Measurements from ENCODE around the gene FRMD4A. TPM values are rescaled to one million over a fixed set of nuclear protein-coding genes. Genes with fewer than 3 reads are reported as not detected.

FRMD4A gene
- polyA plus RNA-seq, 4 donors: 73.7 to 101 (median 85.3) TPM

- no peak for DNase-seq (ENCODE audit: low read depth in 4 of 4, low spot score in 2 of 4)
Measured at GRCh38 chr10:13612654-13613373, 717.9 kb downstream of the FRMD4A start.

- no peak for DNase-seq (ENCODE audit: low read depth in 4 of 4, low spot score in 2 of 4)
Measured at GRCh38 chr10:13608246-13608853, 722.4 kb downstream of the FRMD4A start.

DNA sequence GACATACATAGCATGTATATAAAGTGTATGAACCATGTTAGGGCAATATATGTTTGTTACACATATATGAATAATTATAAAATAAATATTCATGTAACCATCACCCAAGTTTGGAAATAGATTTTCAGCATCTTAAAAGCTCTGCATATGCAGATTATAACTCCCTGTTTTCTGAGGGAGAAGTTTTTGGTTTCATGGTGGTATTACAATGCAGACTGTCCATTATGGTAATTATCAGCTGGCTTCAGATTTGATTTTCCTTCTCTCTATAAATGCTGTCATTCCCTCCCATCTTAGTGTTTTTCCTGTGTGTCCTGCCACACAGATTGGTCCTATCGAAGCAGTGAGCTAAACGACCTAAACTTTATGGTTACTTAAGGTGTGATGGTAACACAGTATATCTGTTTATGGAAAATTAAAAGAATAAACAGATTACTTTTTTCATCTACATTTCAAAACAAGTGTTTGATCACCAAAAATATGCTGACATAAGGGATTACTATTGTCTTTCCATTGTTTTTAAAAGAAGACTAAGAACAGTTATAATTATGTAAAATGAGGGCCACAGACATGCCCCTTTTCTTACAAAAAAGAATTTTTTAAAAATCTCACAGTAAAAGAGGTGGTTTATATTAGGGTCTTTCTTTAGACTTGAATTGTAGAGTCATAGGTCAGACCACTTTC is 726.2 kb downstream of the FRMD4A start:
- DNase-seq (ENCODE audit: low read depth in 4 of 4, low spot score in 2 of 4): no peak

- DNase-seq (ENCODE audit: low read depth in 4 of 4, low spot score in 2 of 4): no peak
Measured at GRCh38 chr10:13597909-13598308, 732.8 kb downstream of the FRMD4A start.

- DNase-seq (ENCODE audit: low read depth in 4 of 4, low spot score in 2 of 4): no peak
Measured at GRCh38 chr10:13594641-13595040, 736.1 kb downstream of the FRMD4A start.
